GM21619 (cell line): ENCODE data around the gene SOX4.
A peak's percentile ranks its signal among the peaks of the same experiment; 100 is the strongest.

Experiments used
- ATAC-seq: cut with Tn5 transposase; IDR thresholded peaks from one replicate; pipeline ENCODE4 v1.9.1; 2021; ENCODE audit not compliant: unreplicated experiment

Gene SOX4

DNA sequence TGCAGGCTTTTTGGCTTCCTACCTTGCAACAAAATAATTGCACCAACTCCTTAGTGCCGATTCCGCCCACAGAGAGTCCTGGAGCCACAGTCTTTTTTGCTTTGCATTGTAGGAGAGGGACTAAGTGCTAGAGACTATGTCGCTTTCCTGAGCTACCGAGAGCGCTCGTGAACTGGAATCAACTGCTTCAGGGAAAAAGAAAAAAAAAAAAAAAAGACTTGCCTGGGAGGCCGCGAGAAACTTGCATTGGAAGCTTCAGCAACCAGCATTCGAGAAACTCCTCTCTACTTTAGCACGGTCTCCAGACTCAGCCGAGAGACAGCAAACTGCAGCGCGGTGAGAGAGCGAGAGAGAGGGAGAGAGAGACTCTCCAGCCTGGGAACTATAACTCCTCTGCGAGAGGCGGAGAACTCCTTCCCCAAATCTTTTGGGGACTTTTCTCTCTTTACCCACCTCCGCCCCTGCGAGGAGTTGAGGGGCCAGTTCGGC lies 420 bp downstream of the SOX4 start:
- peak; percentile 6 for ATAC-seq

DNA sequence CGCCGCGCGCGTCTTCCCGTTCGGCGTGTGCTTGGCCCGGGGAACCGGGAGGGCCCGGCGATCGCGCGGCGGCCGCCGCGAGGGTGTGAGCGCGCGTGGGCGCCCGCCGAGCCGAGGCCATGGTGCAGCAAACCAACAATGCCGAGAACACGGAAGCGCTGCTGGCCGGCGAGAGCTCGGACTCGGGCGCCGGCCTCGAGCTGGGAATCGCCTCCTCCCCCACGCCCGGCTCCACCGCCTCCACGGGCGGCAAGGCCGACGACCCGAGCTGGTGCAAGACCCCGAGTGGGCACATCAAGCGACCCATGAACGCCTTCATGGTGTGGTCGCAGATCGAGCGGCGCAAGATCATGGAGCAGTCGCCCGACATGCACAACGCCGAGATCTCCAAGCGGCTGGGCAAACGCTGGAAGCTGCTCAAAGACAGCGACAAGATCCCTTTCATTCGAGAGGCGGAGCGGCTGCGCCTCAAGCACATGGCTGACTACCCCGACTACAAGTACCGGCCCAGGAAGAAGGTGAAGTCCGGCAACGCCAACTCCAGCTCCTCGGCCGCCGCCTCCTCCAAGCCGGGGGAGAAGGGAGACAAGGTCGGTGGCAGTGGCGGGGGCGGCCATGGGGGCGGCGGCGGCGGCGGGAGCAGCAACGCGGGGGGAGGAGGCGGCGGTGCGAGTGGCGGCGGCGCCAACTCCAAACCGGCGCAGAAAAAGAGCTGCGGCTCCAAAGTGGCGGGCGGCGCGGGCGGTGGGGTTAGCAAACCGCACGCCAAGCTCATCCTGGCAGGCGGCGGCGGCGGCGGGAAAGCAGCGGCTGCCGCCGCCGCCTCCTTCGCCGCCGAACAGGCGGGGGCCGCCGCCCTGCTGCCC lies 1.1 kb downstream of the SOX4 start:
- peak; percentile 19 for ATAC-seq

DNA sequence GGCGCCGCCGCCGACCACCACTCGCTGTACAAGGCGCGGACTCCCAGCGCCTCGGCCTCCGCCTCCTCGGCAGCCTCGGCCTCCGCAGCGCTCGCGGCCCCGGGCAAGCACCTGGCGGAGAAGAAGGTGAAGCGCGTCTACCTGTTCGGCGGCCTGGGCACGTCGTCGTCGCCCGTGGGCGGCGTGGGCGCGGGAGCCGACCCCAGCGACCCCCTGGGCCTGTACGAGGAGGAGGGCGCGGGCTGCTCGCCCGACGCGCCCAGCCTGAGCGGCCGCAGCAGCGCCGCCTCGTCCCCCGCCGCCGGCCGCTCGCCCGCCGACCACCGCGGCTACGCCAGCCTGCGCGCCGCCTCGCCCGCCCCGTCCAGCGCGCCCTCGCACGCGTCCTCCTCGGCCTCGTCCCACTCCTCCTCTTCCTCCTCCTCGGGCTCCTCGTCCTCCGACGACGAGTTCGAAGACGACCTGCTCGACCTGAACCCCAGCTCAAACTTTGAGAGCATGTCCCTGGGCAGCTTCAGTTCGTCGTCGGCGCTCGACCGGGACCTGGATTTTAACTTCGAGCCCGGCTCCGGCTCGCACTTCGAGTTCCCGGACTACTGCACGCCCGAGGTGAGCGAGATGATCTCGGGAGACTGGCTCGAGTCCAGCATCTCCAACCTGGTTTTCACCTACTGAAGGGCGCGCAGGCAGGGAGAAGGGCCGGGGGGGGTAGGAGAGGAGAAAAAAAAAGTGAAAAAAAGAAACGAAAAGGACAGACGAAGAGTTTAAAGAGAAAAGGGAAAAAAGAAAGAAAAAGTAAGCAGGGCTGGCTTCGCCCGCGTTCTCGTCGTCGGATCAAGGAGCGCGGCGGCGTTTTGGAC lies 2.0 kb downstream of the SOX4 start:
- peak; percentile 20 for ATAC-seq

DNA sequence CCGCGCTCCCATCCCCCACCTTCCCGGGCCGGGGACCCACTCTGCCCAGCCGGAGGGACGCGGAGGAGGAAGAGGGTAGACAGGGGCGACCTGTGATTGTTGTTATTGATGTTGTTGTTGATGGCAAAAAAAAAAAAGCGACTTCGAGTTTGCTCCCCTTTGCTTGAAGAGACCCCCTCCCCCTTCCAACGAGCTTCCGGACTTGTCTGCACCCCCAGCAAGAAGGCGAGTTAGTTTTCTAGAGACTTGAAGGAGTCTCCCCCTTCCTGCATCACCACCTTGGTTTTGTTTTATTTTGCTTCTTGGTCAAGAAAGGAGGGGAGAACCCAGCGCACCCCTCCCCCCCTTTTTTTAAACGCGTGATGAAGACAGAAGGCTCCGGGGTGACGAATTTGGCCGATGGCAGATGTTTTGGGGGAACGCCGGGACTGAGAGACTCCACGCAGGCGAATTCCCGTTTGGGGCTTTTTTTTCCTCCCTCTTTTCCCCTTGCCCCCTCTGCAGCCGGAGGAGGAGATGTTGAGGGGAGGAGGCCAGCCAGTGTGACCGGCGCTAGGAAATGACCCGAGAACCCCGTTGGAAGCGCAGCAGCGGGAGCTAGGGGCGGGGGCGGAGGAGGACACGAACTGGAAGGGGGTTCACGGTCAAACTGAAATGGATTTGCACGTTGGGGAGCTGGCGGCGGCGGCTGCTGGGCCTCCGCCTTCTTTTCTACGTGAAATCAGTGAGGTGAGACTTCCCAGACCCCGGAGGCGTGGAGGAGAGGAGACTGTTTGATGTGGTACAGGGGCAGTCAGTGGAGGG lies 2.8 kb downstream of the SOX4 start:
- no peak for ATAC-seq

DNA sequence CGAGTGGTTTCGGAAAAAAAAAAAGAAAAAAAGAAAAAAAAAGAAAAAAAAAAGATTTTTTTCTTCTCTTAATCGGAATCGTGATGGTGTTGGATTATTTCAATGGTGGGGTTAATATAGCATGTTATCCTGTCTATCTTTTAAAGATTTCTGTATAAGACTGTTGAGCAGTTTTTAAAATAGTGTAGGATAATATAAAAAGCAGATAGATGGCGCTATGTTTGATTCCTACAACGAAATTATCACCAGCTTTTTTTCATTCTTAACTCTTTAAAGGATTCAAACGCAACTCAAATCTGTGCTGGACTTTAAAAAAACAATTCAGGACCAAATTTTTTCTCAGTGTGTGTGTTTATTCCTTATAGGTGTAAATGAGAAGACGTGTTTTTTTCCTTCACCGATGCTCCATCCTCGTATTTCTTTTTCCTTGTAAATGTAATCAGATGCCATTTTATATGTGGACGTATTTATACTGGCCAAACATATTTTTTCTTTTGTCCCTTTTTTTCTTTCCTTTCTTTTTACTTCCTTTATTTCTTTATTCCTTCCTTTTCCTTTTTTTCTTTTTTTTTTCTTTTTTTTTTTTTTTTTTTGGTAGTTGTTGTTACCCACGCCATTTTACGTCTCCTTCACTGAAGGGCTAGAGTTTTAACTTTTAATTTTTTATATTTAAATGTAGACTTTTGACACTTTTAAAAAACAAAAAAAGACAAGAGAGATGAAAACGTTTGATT lies 3.6 kb downstream of the SOX4 start:
- ATAC-seq = no peak

DNA sequence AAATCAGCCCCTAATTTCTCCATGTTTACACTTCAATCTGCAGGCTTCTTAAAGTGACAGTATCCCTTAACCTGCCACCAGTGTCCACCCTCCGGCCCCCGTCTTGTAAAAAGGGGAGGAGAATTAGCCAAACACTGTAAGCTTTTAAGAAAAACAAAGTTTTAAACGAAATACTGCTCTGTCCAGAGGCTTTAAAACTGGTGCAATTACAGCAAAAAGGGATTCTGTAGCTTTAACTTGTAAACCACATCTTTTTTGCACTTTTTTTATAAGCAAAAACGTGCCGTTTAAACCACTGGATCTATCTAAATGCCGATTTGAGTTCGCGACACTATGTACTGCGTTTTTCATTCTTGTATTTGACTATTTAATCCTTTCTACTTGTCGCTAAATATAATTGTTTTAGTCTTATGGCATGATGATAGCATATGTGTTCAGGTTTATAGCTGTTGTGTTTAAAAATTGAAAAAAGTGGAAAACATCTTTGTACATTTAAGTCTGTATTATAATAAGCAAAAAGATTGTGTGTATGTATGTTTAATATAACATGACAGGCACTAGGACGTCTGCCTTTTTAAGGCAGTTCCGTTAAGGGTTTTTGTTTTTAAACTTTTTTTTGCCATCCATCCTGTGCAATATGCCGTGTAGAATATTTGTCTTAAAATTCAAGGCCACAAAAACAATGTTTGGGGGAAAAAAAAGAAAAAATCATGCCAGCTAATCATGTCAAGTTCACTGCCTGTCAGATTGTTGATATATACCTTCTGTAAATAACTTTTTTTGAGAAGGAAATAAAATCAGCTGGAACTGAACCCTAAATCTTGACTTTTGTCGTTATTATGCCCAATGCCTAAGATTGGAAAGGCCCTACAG lies 4.5 kb downstream of the SOX4 start:
- no peak for ATAC-seq

DNA sequence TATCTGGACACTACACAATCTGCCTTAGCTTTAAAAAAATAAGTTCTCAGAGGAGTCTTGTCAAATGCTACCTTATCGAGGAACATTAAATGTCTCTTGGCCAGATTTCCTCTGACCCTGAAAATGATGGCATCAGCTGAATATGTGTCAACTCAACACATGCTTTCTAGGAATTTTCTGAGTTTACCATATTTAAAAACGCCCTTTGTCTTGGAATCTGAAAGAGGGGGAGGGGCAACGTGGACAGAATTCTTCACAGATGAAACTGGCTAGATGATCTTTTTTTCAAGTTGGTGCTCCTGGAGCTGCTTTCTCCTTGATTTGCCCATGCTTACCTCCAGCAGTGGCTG lies 5.1 kb downstream of the SOX4 start:
- ATAC-seq = no peak

DNA sequence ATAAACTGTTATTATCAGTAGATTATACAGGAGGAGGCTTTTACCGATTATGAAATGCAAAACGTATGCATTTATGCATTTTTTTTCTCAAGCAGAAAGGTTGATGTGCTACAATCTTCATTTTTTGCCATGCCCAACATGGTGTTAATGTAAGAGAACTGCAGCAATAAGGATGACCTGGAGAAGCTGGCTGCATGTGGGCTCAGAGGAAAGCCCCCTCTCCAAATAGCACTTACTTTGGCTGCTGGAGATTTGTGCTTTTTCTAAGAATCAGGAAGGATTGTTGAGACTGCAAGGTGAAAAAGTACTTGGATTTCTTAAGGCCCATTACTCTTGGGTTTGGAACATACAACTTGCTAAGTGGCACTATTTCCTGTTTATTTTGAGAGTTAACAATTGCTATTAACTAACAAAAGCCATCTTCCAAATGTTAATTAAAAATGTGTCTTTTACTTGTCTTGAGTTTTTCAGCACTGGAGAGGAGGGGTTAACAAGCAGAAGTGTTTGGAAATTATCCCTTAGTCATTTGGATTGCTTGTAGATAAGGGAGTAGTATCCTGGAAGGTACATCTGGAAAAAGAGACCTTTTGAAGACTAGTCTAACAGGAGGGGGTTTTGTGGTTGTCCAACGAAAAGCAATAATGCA lies 5.6 kb downstream of the SOX4 start:
- no peak for ATAC-seq

DNA sequence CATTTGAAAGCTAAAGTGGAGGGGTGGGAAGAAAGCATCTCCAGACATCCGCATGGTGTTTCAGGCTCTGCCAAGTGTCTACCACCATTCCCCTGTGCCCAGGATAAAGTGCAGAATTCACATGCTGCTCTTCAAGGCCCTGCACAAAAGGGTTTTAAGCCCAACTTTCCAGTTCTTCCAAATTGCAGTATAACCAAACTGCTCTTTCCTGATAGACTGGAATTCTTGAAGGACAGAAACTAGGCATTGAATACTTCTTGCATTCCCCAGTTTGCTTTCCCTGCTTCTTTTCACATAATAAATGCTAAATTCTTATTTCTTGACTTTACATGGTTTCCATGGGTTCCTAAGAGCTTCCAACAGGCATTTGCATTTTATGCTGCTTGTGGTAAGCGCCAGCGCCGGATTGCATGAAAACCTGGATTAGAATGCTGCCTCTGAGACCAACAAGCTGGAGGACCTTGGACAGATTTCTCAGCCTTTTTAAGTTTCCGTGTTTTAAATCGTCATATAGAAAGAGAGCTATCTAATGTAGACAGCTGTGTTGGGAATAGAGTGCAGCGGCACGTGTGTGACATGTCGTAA lies 7.9 kb downstream of the SOX4 start:
- ATAC-seq = no peak

DNA sequence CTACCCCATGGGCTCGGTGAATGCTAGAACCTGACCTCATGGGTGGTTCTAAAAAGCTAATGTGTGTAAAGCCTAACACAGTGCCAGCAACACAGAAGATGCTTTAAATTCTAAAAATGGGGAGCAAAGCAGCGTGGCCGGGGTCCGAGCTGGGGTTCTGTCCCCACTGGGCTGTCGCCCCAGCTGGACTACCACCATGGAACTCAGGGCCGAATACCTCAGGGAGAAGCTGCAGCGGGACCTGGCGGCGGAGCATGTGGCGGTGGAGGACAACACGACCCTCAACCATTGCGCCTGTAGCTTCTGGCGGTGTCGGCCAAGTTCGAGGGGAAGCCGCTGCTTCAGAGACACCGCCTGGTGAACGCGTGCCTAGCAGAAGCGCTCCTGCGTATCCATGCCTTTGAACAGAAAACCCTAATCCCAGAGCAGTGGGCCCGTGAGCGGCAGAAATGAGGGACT lies 8.4 kb downstream of the SOX4 start:
- no peak for ATAC-seq

DNA sequence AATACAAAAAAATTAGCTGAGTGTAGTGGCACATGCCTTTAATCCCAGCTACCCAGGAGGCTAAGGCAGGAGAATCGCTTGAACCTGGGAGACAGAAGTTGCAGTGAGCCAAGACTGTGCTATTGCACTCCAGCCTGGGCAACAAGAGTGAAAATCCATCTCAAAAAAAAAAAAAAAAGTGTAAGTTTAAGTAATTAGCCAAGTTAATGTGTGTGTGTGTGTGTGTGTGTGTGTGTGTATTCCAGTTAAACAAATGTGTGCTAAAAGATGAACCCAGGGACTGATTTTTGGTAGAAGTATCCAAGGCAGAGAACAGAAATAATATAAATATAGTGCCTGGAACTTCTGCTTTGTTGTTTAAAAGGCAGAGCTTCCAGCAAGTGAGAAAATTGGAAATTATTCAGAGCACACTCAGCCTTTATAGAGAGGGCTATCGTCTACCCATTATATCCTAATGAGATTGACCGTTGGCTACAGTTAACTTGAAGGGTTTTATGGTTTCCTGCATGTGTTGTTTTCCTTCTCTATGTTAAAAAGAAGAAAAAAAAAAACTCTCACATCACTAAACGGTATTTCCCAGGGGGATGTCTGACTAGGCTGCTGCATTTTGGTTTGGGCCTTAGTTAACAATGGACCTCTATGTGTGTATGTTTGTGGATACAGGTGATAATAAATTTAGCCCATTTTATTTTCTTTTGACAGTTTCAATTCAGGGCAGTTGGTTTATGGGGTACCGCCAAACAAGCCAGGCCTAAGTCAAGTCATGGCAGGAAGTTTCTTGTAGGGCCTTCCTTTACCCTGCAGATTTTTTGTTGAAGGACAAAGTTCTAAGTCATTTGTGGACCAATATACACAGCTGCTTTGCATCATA lies 9.8 kb downstream of the SOX4 start:
- peak; percentile 48 for ATAC-seq

DNA sequence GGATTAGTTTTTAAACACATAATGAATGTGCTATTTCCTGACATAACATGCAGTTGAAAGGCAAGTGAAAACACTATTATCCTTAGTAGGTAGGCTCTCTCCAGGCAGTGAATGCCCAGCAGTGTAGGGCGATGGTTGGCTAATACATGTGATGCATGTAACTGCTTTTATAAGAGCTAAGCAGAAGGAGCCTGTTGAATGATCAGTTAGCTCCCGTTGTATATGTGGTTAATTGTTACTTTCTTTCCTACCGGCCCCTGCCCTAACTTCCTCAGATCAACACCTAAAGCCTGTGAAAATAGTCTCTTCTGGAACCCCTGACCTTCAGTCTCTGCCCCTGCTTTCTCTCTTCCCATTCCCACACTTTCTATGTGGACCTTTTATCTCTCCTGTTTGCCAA lies 10.5 kb downstream of the SOX4 start:
- no peak for ATAC-seq

DNA sequence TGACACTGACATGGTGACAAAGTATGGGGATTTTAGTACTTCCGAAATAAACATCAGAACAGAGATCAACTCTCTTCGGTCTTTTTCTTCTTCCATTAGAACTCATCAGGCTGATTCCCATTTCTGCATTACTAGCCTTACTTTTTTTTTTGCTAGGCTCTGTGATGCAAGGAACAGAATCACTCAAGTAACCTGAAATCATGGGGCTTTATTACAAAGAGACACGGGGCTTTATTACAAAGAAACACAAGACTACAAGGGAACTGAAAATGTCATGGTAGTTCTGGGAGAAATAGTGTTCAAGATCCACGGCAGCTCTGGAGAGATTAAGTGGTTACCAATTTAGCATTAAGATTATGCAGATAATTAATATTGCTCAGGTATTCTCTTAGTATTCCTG lies 11.6 kb downstream of the SOX4 start:
- ATAC-seq = no peak

DNA sequence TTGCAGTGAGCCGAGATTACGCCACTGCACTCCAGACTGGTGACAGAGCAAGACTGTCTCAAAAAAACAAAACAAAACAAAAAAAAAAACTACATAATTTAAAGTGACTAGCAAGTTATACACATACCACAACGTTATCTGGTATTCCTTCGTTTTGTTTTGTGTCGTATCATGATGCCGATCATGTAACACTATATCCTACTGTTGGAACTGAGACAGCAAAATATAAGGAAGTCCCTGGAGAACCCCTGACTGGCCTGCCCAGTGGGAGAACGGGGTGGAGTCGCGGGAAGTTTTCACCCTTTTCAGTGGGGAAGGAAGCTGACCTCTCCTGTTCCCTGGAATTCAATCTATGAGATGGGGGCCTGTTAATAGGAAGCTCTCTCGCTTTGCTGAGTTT lies 15.1 kb downstream of the SOX4 start:
- no peak for ATAC-seq

DNA sequence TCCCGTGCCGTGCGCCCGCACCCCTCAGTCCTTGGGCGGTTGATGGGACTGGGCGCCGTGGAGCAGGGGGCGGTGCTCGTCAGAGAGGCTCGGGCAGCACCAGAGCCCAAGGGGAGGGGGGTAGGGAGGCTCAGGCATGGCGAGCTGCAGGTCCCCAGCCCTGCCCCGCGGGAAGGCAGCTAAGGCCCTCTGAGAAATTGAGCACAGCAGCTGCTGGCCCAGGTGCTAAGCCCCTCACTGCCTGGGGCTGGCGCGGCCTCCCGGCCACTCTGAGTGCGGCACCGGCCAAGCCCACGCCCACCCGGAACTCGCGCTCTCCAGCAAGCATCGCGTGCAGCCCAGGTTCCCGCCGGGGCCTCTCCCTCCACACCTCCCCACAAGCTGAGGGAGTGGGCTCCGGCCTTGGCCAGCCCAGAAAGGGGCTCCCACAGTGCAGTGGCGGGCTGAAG lies 16.4 kb downstream of the SOX4 start:
- no peak for ATAC-seq

DNA sequence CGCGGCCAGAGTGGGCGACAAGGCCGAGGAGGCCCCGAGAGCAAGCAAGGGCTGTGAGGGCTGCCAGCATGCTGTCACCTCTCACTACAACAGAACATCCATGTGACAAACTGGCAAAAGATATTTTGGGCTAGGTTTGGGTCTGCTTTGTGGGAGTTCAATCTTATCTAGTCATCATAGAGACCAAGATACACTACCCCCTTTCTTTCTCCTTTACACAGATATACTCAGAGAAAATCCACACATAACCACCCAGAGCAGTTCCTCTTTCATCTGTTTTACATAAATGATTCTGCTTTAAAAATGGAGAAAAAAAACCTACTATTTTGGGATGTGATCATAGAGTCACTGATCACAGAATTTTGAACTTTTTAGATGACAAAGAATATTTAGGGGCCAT lies 16.8 kb downstream of the SOX4 start:
- peak; percentile 68 for ATAC-seq

DNA sequence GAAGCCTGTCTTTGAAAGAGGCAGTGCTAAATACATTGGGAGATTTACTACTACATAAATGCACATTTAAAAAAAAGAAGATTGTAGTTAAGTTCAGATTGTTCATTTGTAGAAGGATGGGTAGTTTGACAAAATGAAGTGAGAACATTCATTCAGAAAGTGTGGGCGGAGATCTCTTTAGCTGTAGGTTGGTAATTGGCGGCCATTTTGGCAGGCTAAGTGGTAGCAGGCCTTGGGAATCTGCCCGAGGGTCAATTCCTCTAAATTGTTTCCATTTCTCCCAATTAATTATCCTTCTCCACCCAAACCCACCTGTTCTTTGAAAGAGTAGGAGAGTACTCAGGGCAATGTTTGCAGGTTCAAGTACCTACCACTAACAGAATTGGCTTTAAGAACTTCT lies 17.9 kb downstream of the SOX4 start:
- no peak for ATAC-seq
